ENCODE measurements around the gene PRDM16.

DNA sequence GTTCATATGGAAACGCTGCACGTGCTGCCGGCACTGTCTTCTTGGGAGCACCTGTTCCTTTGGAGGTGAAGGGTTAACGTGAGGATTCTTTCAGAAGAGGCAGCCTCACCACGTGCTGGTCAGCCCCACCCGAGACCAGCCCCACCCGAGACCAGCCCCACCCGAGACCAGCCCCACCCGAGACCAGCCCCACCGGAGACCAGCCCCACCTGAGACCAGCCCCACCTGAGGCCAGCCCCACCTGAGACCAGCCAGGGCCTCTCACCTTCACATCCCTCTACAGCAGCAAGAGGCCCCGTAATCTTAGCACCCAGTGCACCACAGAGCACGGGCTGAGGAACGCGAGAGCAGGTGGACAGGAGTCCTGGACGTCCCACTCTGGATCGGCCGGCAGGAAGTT lies 18.0 kb downstream of the PRDM16 start:
- TF ChIP-seq, protein P1, sequence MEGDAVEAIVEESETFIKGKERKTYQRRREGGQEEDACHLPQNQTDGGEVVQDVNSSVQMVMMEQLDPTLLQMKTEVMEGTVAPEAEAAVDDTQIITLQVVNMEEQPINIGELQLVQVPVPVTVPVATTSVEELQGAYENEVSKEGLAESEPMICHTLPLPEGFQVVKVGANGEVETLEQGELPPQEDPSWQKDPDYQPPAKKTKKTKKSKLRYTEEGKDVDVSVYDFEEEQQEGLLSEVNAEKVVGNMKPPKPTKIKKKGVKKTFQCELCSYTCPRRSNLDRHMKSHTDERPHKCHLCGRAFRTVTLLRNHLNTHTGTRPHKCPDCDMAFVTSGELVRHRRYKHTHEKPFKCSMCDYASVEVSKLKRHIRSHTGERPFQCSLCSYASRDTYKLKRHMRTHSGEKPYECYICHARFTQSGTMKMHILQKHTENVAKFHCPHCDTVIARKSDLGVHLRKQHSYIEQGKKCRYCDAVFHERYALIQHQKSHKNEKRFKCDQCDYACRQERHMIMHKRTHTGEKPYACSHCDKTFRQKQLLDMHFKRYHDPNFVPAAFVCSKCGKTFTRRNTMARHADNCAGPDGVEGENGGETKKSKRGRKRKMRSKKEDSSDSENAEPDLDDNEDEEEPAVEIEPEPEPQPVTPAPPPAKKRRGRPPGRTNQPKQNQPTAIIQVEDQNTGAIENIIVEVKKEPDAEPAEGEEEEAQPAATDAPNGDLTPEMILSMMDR (IDR thresholded peaks at IDR 0.05) = no peak
- TF ChIP-seq POLR2A (IDR thresholded peaks at IDR 0.05) = no peak

All from testis (tissue), 2 donors.